HL-60 (cell line): ENCODE data around the gene NAALADL2.

Experiments used
- DNase-seq, 2 experiments: peaks; one replicate each; pipeline ENCODE4 v3.0.0-alpha.2; 2010 to 2020; ENCODE audit warnings: low read depth in 1 of 2, low spot score in 1 of 2
- H3K27ac ChIP-seq: fragments of 250-450 bp; sonication (Bioruptor Pico); replicated peaks from 2 replicates; pipeline ENCODE4 v1.5.1; 2020; ENCODE audit warnings: mild to moderate bottlenecking, moderate library complexity
- H3K27me3 ChIP-seq: fragments of 250-450 bp; sonication (Bioruptor Pico); 2 replicates; pipeline ENCODE4 v1.5.1; 2021; ENCODE audit warnings: mild to moderate bottlenecking, moderate library complexity; ENCODE audit not compliant: insufficient read depth, poor library complexity, severe bottlenecking
- H3K4me3 ChIP-seq: replicated peaks from 2 replicates; pipeline ENCODE4 v1.5.1; 2011; ENCODE audit warnings: mild to moderate bottlenecking, control low read depth, low read length; ENCODE audit not compliant: insufficient read depth
- GABPA ChIP-seq: IDR thresholded peaks from 2 replicates; pipeline ENCODE4 v1.6.1; 2012; ENCODE audit warnings: low read depth
- POLR2AphosphoS5 ChIP-seq: IDR thresholded peaks from 2 replicates; pipeline ENCODE4 v1.6.1; 2012; ENCODE audit warnings: low read depth
- SPI1 ChIP-seq: IDR thresholded peaks from 2 replicates; pipeline ENCODE4 v1.6.1; 2012; ENCODE audit warnings: low read depth, mild to moderate bottlenecking, borderline replicate concordance
- TF ChIP-seq, protein P1 (sequence below): IDR thresholded peaks from one replicate; pipeline ENCODE4 v1.5.1; 2011; ENCODE audit warnings: low read length, control low read depth, inconsistent platforms; ENCODE audit not compliant: insufficient read depth
- TF ChIP-seq, protein P2 (sequence below): IDR thresholded peaks from 2 replicates; pipeline ENCODE4 v1.6.1; 2012; ENCODE audit warnings: low read depth; ENCODE audit not compliant: insufficient replicate concordance

NAALADL2 gene

DNA sequence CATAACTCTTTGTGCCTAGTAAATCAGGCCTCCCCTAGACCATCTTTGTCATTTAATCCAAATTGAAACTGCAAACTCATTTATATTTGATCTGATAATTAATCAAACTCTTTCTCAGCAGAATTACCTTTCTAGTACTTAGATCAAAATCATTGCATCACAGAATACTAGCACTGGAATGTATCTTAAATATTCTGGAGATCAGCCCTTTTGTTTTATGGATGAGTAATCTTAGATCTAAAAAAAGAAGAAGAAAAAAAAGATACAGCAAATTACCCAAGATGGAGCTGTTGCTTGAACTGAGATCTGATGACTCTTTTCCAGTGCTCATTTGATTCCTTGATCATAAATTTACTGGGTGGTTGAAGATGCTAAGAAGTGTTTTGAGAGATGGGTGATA is 47.9 kb downstream of the NAALADL2 start:
- no peak for DNase-seq
- no peak overlapping the region for H3K27ac ChIP-seq
- no peak for TF ChIP-seq GABPA
- TF ChIP-seq SPI1, result no peak
- TF ChIP-seq, protein P1, sequence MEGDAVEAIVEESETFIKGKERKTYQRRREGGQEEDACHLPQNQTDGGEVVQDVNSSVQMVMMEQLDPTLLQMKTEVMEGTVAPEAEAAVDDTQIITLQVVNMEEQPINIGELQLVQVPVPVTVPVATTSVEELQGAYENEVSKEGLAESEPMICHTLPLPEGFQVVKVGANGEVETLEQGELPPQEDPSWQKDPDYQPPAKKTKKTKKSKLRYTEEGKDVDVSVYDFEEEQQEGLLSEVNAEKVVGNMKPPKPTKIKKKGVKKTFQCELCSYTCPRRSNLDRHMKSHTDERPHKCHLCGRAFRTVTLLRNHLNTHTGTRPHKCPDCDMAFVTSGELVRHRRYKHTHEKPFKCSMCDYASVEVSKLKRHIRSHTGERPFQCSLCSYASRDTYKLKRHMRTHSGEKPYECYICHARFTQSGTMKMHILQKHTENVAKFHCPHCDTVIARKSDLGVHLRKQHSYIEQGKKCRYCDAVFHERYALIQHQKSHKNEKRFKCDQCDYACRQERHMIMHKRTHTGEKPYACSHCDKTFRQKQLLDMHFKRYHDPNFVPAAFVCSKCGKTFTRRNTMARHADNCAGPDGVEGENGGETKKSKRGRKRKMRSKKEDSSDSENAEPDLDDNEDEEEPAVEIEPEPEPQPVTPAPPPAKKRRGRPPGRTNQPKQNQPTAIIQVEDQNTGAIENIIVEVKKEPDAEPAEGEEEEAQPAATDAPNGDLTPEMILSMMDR, result no peak

GRCh38 chr3:174907628-174908407 is 48.7 kb downstream of the NAALADL2 start:
- DNase-seq, result no peak
- Histone ChIP-seq H3K27me3 (no peaks in the 10 kb centered on the region), H3K27ac (no peak overlapping the region), H3K4me3 (no peak overlapping the region)
- TF ChIP-seq, protein P1, result no peak

More for the DNA sequence above, 47.9 kb downstream of the NAALADL2 start:
- H3K4me3 ChIP-seq, result no peak overlapping the region
- H3K27me3 ChIP-seq, result no peaks in the 10 kb centered on the region

DNA sequence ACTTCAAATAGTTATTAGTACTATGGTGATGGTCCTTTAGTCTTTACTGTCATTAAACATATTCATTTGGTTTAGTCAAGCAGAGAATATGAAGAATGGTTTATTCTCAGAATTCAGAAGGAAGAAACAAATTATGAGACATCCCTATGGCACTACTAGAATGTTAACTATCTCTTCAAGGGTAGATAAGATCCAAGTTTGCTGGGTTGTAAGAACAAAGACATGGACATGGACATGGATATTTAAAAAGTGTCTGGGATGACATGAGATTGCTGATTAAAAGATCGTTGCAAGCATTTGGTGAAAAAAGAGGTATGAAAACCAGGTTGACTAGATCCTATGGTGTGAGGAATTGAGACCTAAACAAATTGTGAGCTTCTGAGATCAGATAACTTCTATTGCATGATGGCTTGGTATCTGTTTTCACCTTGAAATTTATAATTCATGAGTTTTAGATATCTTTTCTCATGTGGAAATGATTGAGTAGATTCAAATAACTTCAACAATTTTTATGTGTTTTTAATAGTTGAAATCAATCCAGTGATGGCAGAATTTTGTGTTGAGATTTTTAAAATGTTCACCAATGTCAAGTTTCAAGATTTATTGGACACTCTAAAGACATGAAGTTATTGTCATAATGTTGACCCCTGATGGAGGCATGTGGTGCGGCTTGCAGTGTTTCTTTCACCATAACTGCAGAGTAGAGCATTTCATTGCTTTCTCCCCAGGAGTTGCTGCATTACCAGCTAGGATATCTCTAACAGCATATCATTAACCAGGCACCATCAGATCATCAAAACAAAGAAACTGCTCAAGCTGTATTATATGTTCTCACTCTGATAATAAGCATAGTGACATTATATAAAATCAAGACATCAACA is 72.6 kb downstream of the NAALADL2 start:
- no peaks in the 10 kb centered on the region for H3K27me3 ChIP-seq
- no peak overlapping the region for H3K27ac ChIP-seq
- DNase-seq, result no peak
- TF ChIP-seq SPI1, result no peak
- no peak overlapping the region for H3K4me3 ChIP-seq

DNA sequence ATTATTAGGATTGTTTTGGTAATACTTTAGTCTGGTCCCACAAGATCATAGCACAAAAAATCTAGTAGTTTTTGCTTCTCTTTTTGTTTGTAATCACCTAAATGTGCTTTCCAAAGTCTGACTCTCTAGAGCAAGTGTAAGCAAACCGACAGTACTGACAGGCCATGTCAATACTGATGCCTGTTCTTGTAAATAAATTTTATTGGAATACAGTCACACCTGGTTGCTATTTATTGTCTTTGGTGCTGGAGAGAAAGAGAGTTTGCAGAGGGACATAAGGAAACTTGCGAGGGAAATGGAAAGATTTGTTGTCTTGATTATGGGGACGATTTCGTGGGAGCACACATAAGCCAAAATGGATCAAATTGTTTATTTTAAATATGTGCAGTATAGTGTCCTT is 77.5 kb downstream of the NAALADL2 start:
- H3K27me3 ChIP-seq, result no peaks in the 10 kb centered on the region
- DNase-seq, result no peak
- TF ChIP-seq SPI1 (no peak), POLR2AphosphoS5 (no peak), GABPA (no peak)
- TF ChIP-seq, protein P2, sequence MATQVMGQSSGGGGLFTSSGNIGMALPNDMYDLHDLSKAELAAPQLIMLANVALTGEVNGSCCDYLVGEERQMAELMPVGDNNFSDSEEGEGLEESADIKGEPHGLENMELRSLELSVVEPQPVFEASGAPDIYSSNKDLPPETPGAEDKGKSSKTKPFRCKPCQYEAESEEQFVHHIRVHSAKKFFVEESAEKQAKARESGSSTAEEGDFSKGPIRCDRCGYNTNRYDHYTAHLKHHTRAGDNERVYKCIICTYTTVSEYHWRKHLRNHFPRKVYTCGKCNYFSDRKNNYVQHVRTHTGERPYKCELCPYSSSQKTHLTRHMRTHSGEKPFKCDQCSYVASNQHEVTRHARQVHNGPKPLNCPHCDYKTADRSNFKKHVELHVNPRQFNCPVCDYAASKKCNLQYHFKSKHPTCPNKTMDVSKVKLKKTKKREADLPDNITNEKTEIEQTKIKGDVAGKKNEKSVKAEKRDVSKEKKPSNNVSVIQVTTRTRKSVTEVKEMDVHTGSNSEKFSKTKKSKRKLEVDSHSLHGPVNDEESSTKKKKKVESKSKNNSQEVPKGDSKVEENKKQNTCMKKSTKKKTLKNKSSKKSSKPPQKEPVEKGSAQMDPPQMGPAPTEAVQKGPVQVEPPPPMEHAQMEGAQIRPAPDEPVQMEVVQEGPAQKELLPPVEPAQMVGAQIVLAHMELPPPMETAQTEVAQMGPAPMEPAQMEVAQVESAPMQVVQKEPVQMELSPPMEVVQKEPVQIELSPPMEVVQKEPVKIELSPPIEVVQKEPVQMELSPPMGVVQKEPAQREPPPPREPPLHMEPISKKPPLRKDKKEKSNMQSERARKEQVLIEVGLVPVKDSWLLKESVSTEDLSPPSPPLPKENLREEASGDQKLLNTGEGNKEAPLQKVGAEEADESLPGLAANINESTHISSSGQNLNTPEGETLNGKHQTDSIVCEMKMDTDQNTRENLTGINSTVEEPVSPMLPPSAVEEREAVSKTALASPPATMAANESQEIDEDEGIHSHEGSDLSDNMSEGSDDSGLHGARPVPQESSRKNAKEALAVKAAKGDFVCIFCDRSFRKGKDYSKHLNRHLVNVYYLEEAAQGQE, result no peak
- TF ChIP-seq, protein P1, result no peak
- no peak overlapping the region for H3K27ac ChIP-seq
- no peak overlapping the region for H3K4me3 ChIP-seq

DNA sequence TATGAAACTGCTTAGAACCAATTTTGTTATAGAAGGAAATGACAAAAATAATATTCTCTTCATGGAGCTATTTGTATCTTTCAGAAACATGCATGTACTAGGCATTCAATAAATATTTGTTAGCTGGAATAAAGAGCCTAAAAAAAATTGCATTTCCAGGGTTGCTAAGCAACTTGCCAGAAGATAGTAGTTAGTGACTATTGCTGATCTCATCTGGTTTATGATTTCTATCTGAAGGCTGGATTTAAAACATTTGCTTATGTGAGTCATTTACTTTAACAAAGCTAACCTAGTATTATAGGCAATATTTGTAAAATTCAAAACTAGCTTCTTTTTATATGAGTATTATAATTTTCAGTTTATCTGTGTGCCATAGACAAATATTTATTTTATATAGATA is 78.3 kb downstream of the NAALADL2 start:
- no peak for DNase-seq
- no peak overlapping the region for H3K27ac ChIP-seq
- no peak overlapping the region for H3K4me3 ChIP-seq
- H3K27me3 ChIP-seq, result no peaks in the 10 kb centered on the region
- no peak for TF ChIP-seq SPI1
- TF ChIP-seq, protein P1, result no peak
